GM12892 (cell line): ENCODE data around the gene HTR7.

Source experiments
- POLR2A ChIP-seq: IDR thresholded peaks from 2 replicates; pipeline ENCODE4 v1.6.1; 2011; ENCODE audit warnings: low read depth, low read length, control low read depth
- POLR2AphosphoS5 ChIP-seq: IDR thresholded peaks from 2 replicates; pipeline ENCODE4 v1.6.1; 2011; ENCODE audit warnings: low read depth, low read length, control low read depth
- TAF1 ChIP-seq: IDR thresholded peaks from 2 replicates; pipeline ENCODE4 v1.6.1; 2011; ENCODE audit warnings: low read depth, mild to moderate bottlenecking, control low read depth, low read length, borderline replicate concordance

- TF ChIP-seq POLR2AphosphoS5 (no peak), POLR2A (no peak), TAF1 (no peak)
Observed at GRCh38 chr10:90884431-90884830, 26.6 kb upstream of the HTR7 start.
